CD4-positive, alpha-beta T cell (primary cell): ENCODE measurements around the gene ASXL2. TPM values are rescaled to one million over a fixed set of nuclear protein-coding genes. Genes with fewer than 3 reads are reported as not detected.

Experiments used
- ATAC-seq: fragments of 200-7000 bp; cut with Tn5 transposase; one replicate; pipeline ENCODE4 v1.10.0; 2022; ENCODE audit warnings: mild to moderate bottlenecking; ENCODE audit not compliant: poor library complexity
- CTCF ChIA-PET: fragments of 350-600 bp; sonication (Branson Sonifier 250); formaldehyde crosslinking; loops from one replicate; lab custom pipeline; 2021; ENCODE audit warnings: antibody characterized with exemption, inconsistent platforms; lab: Charles Lee
- POLR2A ChIA-PET: fragments of 350-600 bp; sonication (Branson Sonifier 250); formaldehyde crosslinking; loops from one replicate; lab custom pipeline; 2021; ENCODE audit warnings: antibody characterized with exemption, inconsistent platforms; lab: Charles Lee
- DNase-seq, 14 experiments: peaks; one replicate each; pipeline ENCODE4 v3.0.0-alpha.2; 2013 to 2020; ENCODE audit warnings: mixed read lengths in 2 of 14
- H3K27ac ChIP-seq, 2 donors: one replicate each; pipeline versions ENCODE4 v1.5.1 to v1.7.0; 2013; ENCODE audit warnings: low read length in 2 of 2, low read depth in 1 of 2, mild to moderate bottlenecking in 1 of 2
- H3K27me3 ChIP-seq, 2 experiments: 1 replicate in 1 of 2; 2 replicates in 1 of 2; pipeline versions ENCODE4 v1.6.1 to v1.7.0; 2013; ENCODE audit warnings: low read length in 2 of 2, control low read depth in 1 of 2, mild to moderate bottlenecking in 1 of 2, moderate library complexity in 1 of 2; ENCODE audit not compliant: insufficient read depth in 2 of 2, control insufficient read depth in 1 of 2
- H3K36me3 ChIP-seq: one replicate; pipeline ENCODE4 v1.6.1; 2013; ENCODE audit warnings: low read length, control low read depth; ENCODE audit not compliant: insufficient read depth
- H3K4me1 ChIP-seq: one replicate; pipeline ENCODE4 v1.6.1; 2013; ENCODE audit warnings: low read length, control low read depth; ENCODE audit not compliant: insufficient read depth
- H3K4me3 ChIP-seq: one replicate; pipeline ENCODE4 v1.5.1; 2013; ENCODE audit warnings: mild to moderate bottlenecking, low read length, moderate library complexity
- H3K9me3 ChIP-seq, 2 experiments: 1 replicate in 1 of 2; 2 replicates in 1 of 2; pipeline versions ENCODE4 v1.6.1 to v1.7.0; 2013; ENCODE audit warnings: low read length in 2 of 2, mild to moderate bottlenecking in 2 of 2, control low read depth in 1 of 2, moderate library complexity in 1 of 2; ENCODE audit not compliant: control insufficient read depth in 1 of 2, insufficient read depth in 1 of 2
- H3K27ac Mint-ChIP-seq: one replicate; pipeline ENCODE4 v1.8.0; 2020; ENCODE audit warnings: mixed read lengths
- H3K27me3 Mint-ChIP-seq: one replicate; pipeline ENCODE4 v1.8.0; 2021; ENCODE audit warnings: mixed read lengths
- H3K36me3 Mint-ChIP-seq: one replicate; pipeline ENCODE4 v1.8.0; 2021; ENCODE audit warnings: low read depth, mixed read lengths
- H3K4me1 Mint-ChIP-seq: one replicate; pipeline ENCODE4 v1.8.0; 2021; ENCODE audit warnings: low read depth, mixed read lengths
- H3K4me3 Mint-ChIP-seq: one replicate; pipeline ENCODE4 v1.8.0; 2020; ENCODE audit warnings: mild to moderate bottlenecking, mixed read lengths
- H3K9me3 Mint-ChIP-seq: one replicate; pipeline ENCODE4 v1.8.0; 2020; ENCODE audit warnings: mixed read lengths
- CTCF ChIP-seq: fragments of 200-600 bp; IDR thresholded peaks from one replicate; pipeline ENCODE4 v1.8.0; 2022; ENCODE audit warnings: antibody characterized with exemption, mild to moderate bottlenecking
- intact Hi-C, 2 experiments: fragments of 100-400 bp; cut with DNase I in 1 of 2; cut with micrococcal nuclease in 1 of 2; formaldehyde crosslinking; loops; one replicate each; pipeline versions ENCODE4 v1.15.1 to v1.9.0; 2023 to 2025; cut with DNase I, micrococcal nuclease
- total RNA-seq, 174 experiments: library from RNA in 2 of 174; stranded (reverse) in 2 of 174; gene quantifications; one replicate each; pipeline ENCODE4 v1.2.3 and lab custom pipeline; 2021 to 2026

ASXL2 gene
- total RNA-seq, 2 experiments from 2014 or later = 15.1 to 17.2 TPM

DNA sequence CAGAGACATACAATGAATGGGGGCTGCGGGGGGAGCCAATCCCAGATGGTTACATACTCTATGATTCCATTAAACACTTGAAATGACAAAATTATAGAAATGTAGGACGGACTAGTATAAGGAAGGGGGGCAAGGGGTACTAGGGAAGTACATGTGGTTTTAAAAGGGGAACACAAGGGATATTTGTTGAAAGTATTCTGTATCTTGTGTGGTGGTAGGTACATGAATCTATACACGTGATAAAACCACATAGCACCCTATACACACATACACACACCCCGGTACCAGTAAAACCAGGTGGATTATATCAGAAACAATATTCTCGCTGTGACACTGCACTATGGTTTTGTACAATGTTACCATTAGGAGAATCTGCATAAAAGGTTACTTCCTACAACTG lies 45.4 kb downstream of the ASXL2 start:
- peaks cover 3 to 9% of the 10 kb centered on the region in 2 experiments for H3K9me3 ChIP-seq
- POLR2A ChIA-PET = no interaction called here
- Mint-ChIP-seq H3K27ac (peak overlapping the region; percentile 79), H3K27me3 (no peaks in the 10 kb centered on the region), H3K9me3 (peaks cover 2% of the 10 kb centered on the region), H3K36me3 (peaks cover 59% of the 10 kb centered on the region), H3K4me1 (peaks cover 50% of the 10 kb centered on the region), H3K4me3 (no peak overlapping the region)
- no peak for TF ChIP-seq CTCF
- no peaks in the 10 kb centered on the region for H3K27me3 ChIP-seq
- CTCF ChIA-PET = interaction anchor here (1.0 kb wide), 1 partner anchor 18 kb away, joined by 3 read pairs; no protein-coding TSS in a partner anchor
- no peak overlapping the region for H3K27ac ChIP-seq
- H3K4me3 ChIP-seq = no peak overlapping the region
- H3K36me3 ChIP-seq = peaks cover 6% of the 10 kb centered on the region
- intact Hi-C loops = no loop called here
- ATAC-seq (no peak), DNase-seq (no peak)
- H3K4me1 ChIP-seq = peaks cover 6% of the 10 kb centered on the region

- H3K27ac ChIP-seq = no peak overlapping the region
Observed at GRCh38 chr2:25831746-25832449, 46.4 kb downstream of the ASXL2 start.

GRCh38 chr2:25829828-25830227 lies 48.5 kb downstream of the ASXL2 start:
- Histone ChIP-seq H3K27me3 (no peaks in the 10 kb centered on the region), H3K4me3 (no peak overlapping the region), H3K9me3 (peaks cover 3 to 9% of the 10 kb centered on the region in 2 experiments), H3K27ac (no peak overlapping the region), H3K36me3 (peaks cover 6% of the 10 kb centered on the region), H3K4me1 (peaks cover 12% of the 10 kb centered on the region)
- ATAC-seq = no peak
- H3K27ac Mint-ChIP-seq = no peak overlapping the region
- H3K4me1 Mint-ChIP-seq = peaks cover 60% of the 10 kb centered on the region
- no peak for DNase-seq
- H3K4me3 Mint-ChIP-seq = no peak overlapping the region
- intact Hi-C loops = loop anchor here in 1 of 2 experiments (5.0 kb wide), 1 partner anchor 38 kb away; no protein-coding TSS in a partner anchor
- no peaks in the 10 kb centered on the region for H3K27me3 Mint-ChIP-seq
- TF ChIP-seq CTCF = no peak
- H3K9me3 Mint-ChIP-seq = peaks cover 2% of the 10 kb centered on the region
- ChIA-PET CTCF (interaction anchor here (1.0 kb wide), 1 partner anchor 22 kb away, joined by 5 read pairs; no protein-coding TSS in a partner anchor), POLR2A (interaction anchor here (0.6 kb wide), 1 partner anchor 511 kb away, joined by 3 read pairs; no protein-coding TSS in a partner anchor)
- H3K36me3 Mint-ChIP-seq = peaks cover 48% of the 10 kb centered on the region

More at GRCh38 chr2:25831746-25832449, 46.4 kb downstream of the ASXL2 start:
- Mint-ChIP-seq H3K36me3 (peaks cover 59% of the 10 kb centered on the region), H3K27ac (peak overlapping the region; percentile 79), H3K27me3 (no peaks in the 10 kb centered on the region), H3K9me3 (peaks cover 2% of the 10 kb centered on the region), H3K4me3 (peak overlapping the region; percentile 50), H3K4me1 (peaks cover 50% of the 10 kb centered on the region)
- Histone ChIP-seq H3K9me3 (peaks cover 3 to 9% of the 10 kb centered on the region in 2 experiments), H3K36me3 (peaks cover 6% of the 10 kb centered on the region), H3K27me3 (no peaks in the 10 kb centered on the region), H3K4me3 (no peak overlapping the region), H3K4me1 (peaks cover 6% of the 10 kb centered on the region)
- intact Hi-C loops = no loop called here
- DNase-seq = peak in 2 of 14 experiments; percentile 24 to 71
- CTCF ChIA-PET = interaction anchor here (1.2 to 2.1 kb wide), 2 partner anchors 16 to 20 kb away, joined by 3 to 5 read pairs; no protein-coding TSS in a partner anchor
- peak; percentile 32 for ATAC-seq
- TF ChIP-seq CTCF = no peak
- POLR2A ChIA-PET = interaction anchor here (0.9 to 1.5 kb wide), 3 partner anchors 22 to 47 kb away, joined by 3 read pairs; partner anchors contain the start of gene ASXL2
